Natural killer cell treated with Interleukin-12 subunit alpha and Interleukin-12 subunit beta and Interleukin-15 and Interleukin-18, amount 100 ng/mL, for 72 hours (primary cell): Measurements from ENCODE around the gene KCP. TPM values are rescaled to one million over a fixed set of nuclear protein-coding genes. Genes with fewer than 3 reads are reported as not detected.

Experiments
- ATAC-seq, 2 donors: fragments of 150-1000 bp; cut with Tn5 transposase in 1 of 2; sonication (Bioruptor Pico), chemical (Tn5 transposase) in 1 of 2; 2 replicates each; pipeline ENCODE4 v1.10.0; 2021
- DNase-seq: peaks from one replicate; pipeline ENCODE4 v3.0.0; 2022; ENCODE audit warnings: low spot score
- H3K27ac Mint-ChIP-seq, 2 donors: 1 replicate in 1 of 2; 2 replicates in 1 of 2; pipeline ENCODE4 v1.8.0; 2022; ENCODE audit warnings: mixed read lengths in 2 of 2, mild to moderate bottlenecking in 1 of 2, moderate library complexity in 1 of 2
- H3K27me3 Mint-ChIP-seq, 2 donors: 1 replicate in 1 of 2; 2 replicates in 1 of 2; pipeline ENCODE4 v1.8.0; 2022; ENCODE audit warnings: mixed read lengths in 2 of 2
- H3K36me3 Mint-ChIP-seq: one replicate; pipeline ENCODE4 v1.8.0; 2022; ENCODE audit warnings: mixed read lengths
- H3K4me1 Mint-ChIP-seq, 2 donors: 1 replicate in 1 of 2; 2 replicates in 1 of 2; pipeline ENCODE4 v1.8.0; 2022; ENCODE audit warnings: low read depth in 2 of 2, mixed read lengths in 2 of 2, mild to moderate bottlenecking in 1 of 2
- H3K4me3 Mint-ChIP-seq: one replicate; pipeline ENCODE4 v1.8.0; 2022; ENCODE audit warnings: mixed read lengths
- H3K9me3 Mint-ChIP-seq: 2 replicates; pipeline ENCODE4 v1.8.0; 2022; ENCODE audit warnings: mixed read lengths
- total RNA-seq, 2 donors: library from RNA; stranded (reverse); gene quantifications; one replicate each; pipeline ENCODE4 v1.2.3, GENCODE V29; 2022

Gene KCP
- total RNA-seq, 2 donors from 2014 or later: 0.17 to 1.1 TPM

- Mint-ChIP-seq H3K27ac (no peak overlapping the region), H3K9me3 (no peaks in the 10 kb centered on the region), H3K4me3 (no peak overlapping the region), H3K36me3 (no peaks in the 10 kb centered on the region), H3K4me1 (peaks cover 0 to 2% of the 10 kb centered on the region in 2 donors), H3K27me3 (no peaks in the 10 kb centered on the region)
- ATAC-seq (peak in 1 of 2 donors; percentile 9), DNase-seq (no peak)
Measured at GRCh38 chr7:128856001-128856718, 54.3 kb downstream of the KCP start.

- ATAC-seq (no peak), DNase-seq (no peak)
- H3K27me3 Mint-ChIP-seq: no peaks in the 10 kb centered on the region
- H3K36me3 Mint-ChIP-seq: no peaks in the 10 kb centered on the region
- peaks cover 0 to 2% of the 10 kb centered on the region in 2 donors for H3K4me1 Mint-ChIP-seq
- no peak overlapping the region for H3K27ac Mint-ChIP-seq
- H3K9me3 Mint-ChIP-seq: no peaks in the 10 kb centered on the region
- H3K4me3 Mint-ChIP-seq: no peak overlapping the region
Measured at GRCh38 chr7:128855559-128855958, 55.0 kb downstream of the KCP start.

GRCh38 chr7:128854396-128854795 lies 56.1 kb downstream of the KCP start:
- no peak overlapping the region for H3K4me3 Mint-ChIP-seq
- H3K9me3 Mint-ChIP-seq: no peaks in the 10 kb centered on the region
- no peak overlapping the region for H3K27ac Mint-ChIP-seq
- no peak for DNase-seq
- no peak for ATAC-seq
- H3K36me3 Mint-ChIP-seq: no peaks in the 10 kb centered on the region
- no peaks in the 10 kb centered on the region for H3K4me1 Mint-ChIP-seq
- H3K27me3 Mint-ChIP-seq: no peaks in the 10 kb centered on the region

- no peak for ATAC-seq
- Mint-ChIP-seq H3K27ac (no peak overlapping the region), H3K36me3 (no peaks in the 10 kb centered on the region), H3K9me3 (no peaks in the 10 kb centered on the region), H3K27me3 (no peaks in the 10 kb centered on the region), H3K4me1 (no peaks in the 10 kb centered on the region), H3K4me3 (no peak overlapping the region)
- no peak for DNase-seq
Measured at GRCh38 chr7:128853799-128854198, 56.7 kb downstream of the KCP start.

GRCh38 chr7:128852537-128853254 lies 57.8 kb downstream of the KCP start:
- no peak overlapping the region for H3K27ac Mint-ChIP-seq
- H3K9me3 Mint-ChIP-seq: no peaks in the 10 kb centered on the region
- no peaks in the 10 kb centered on the region for H3K36me3 Mint-ChIP-seq
- H3K4me1 Mint-ChIP-seq: no peaks in the 10 kb centered on the region
- no peaks in the 10 kb centered on the region for H3K27me3 Mint-ChIP-seq
- ATAC-seq (no peak), DNase-seq (no peak)
- no peak overlapping the region for H3K4me3 Mint-ChIP-seq

GRCh38 chr7:128849804-128850490 lies 60.6 kb downstream of the KCP start:
- ATAC-seq: no peak
- Mint-ChIP-seq H3K27me3 (no peaks in the 10 kb centered on the region), H3K36me3 (no peaks in the 10 kb centered on the region), H3K27ac (no peak overlapping the region), H3K9me3 (no peaks in the 10 kb centered on the region), H3K4me1 (no peaks in the 10 kb centered on the region), H3K4me3 (no peak overlapping the region)
- DNase-seq: no peak

GRCh38 chr7:128849156-128849515 lies 61.4 kb downstream of the KCP start:
- Mint-ChIP-seq H3K4me3 (no peak overlapping the region), H3K27me3 (no peaks in the 10 kb centered on the region), H3K4me1 (no peaks in the 10 kb centered on the region), H3K9me3 (no peaks in the 10 kb centered on the region), H3K27ac (no peak overlapping the region), H3K36me3 (no peaks in the 10 kb centered on the region)
- no peak for DNase-seq
- ATAC-seq: no peak

GRCh38 chr7:128848289-128849155 lies 62.0 kb downstream of the KCP start:
- Mint-ChIP-seq H3K27me3 (no peaks in the 10 kb centered on the region), H3K4me1 (no peaks in the 10 kb centered on the region), H3K4me3 (no peak overlapping the region), H3K27ac (no peak overlapping the region), H3K36me3 (no peaks in the 10 kb centered on the region), H3K9me3 (no peaks in the 10 kb centered on the region)
- ATAC-seq (no peak), DNase-seq (no peak)

- Mint-ChIP-seq H3K36me3 (no peaks in the 10 kb centered on the region), H3K27me3 (no peaks in the 10 kb centered on the region), H3K27ac (no peak overlapping the region), H3K9me3 (no peaks in the 10 kb centered on the region), H3K4me1 (no peaks in the 10 kb centered on the region), H3K4me3 (no peak overlapping the region)
- ATAC-seq (no peak), DNase-seq (no peak)
Measured at GRCh38 chr7:128847721-128848211, 62.7 kb downstream of the KCP start.

- no peak for DNase-seq
- ATAC-seq: no peak
- no peaks in the 10 kb centered on the region for H3K27me3 Mint-ChIP-seq
- H3K9me3 Mint-ChIP-seq: no peaks in the 10 kb centered on the region
- H3K36me3 Mint-ChIP-seq: no peaks in the 10 kb centered on the region
- H3K4me1 Mint-ChIP-seq: peaks cover 0 to 3% of the 10 kb centered on the region in 2 donors
- no peak overlapping the region for H3K27ac Mint-ChIP-seq
- no peak overlapping the region for H3K4me3 Mint-ChIP-seq
Measured at GRCh38 chr7:128846781-128847444, 63.6 kb downstream of the KCP start.

GRCh38 chr7:128845987-128846386 lies 64.5 kb downstream of the KCP start:
- no peak for DNase-seq
- H3K27me3 Mint-ChIP-seq: no peaks in the 10 kb centered on the region
- H3K9me3 Mint-ChIP-seq: no peaks in the 10 kb centered on the region
- no peak overlapping the region for H3K27ac Mint-ChIP-seq
- H3K4me1 Mint-ChIP-seq: peaks cover 0 to 3% of the 10 kb centered on the region in 2 donors
- no peak for ATAC-seq
- H3K4me3 Mint-ChIP-seq: no peak overlapping the region
- H3K36me3 Mint-ChIP-seq: no peaks in the 10 kb centered on the region

GRCh38 chr7:128845475-128845874 lies 65.0 kb downstream of the KCP start:
- no peak for ATAC-seq
- no peak for DNase-seq
- Mint-ChIP-seq H3K27ac (no peak overlapping the region), H3K4me3 (no peak overlapping the region), H3K9me3 (no peaks in the 10 kb centered on the region), H3K4me1 (peaks cover 0 to 3% of the 10 kb centered on the region in 2 donors), H3K27me3 (no peaks in the 10 kb centered on the region), H3K36me3 (no peaks in the 10 kb centered on the region)

GRCh38 chr7:128844777-128845311 lies 65.7 kb downstream of the KCP start:
- Mint-ChIP-seq H3K4me3 (no peak overlapping the region), H3K27ac (no peak overlapping the region), H3K4me1 (peaks cover 0 to 3% of the 10 kb centered on the region in 2 donors), H3K9me3 (no peaks in the 10 kb centered on the region), H3K27me3 (no peaks in the 10 kb centered on the region), H3K36me3 (no peaks in the 10 kb centered on the region)
- no peak for DNase-seq
- no peak for ATAC-seq
